OCI-LY3 (cell line): ENCODE results near the gene KDM4C.

Source experiments
- H2AFZ ChIP-seq: fragments of 200-600, 300-600 bp; shearing (Covaris generic); 2 replicates; pipeline ENCODE4 v1.6.0; 2014; ENCODE audit warnings: antibody characterized with exemption, low read depth, low read length
- H3K27ac ChIP-seq: fragments of 200-600, 300-600 bp; sonication (generic); 2 replicates; pipeline ENCODE4 v1.5.1; 2014; ENCODE audit warnings: mild to moderate bottlenecking, low read length, moderate library complexity, mixed read lengths
- H3K27me3 ChIP-seq: fragments of 200-600, 300-600 bp; sonication (generic); 2 replicates; pipeline ENCODE4 v1.6.1; 2014; ENCODE audit warnings: low read depth, low read length, mixed read lengths
- H3K36me3 ChIP-seq: fragments of 200-600, 300-600 bp; sonication (generic); replicated peaks from 2 replicates; pipeline ENCODE3; 2014; ENCODE audit warnings: low read depth, low read length, mixed read lengths
- H3K4me1 ChIP-seq: fragments of 300-600, 200-600 bp; sonication (generic); 2 replicates; pipeline ENCODE4 v1.6.1; 2014; ENCODE audit warnings: low read length, mixed read lengths
- H3K4me2 ChIP-seq: fragments of 200-600, 300-600 bp; sonication (generic); 2 replicates; pipeline ENCODE4 v1.6.1; 2014; ENCODE audit warnings: low read length, mixed read lengths
- H3K4me3 ChIP-seq: fragments of 300-600, 200-600 bp; sonication (generic); 2 replicates; pipeline ENCODE4 v1.5.1; 2014; ENCODE audit warnings: antibody characterized with exemption, mild to moderate bottlenecking, low read length, moderate library complexity
- H3K79me2 ChIP-seq: fragments of 300-600, 200-600 bp; shearing (Covaris generic); 2 replicates; pipeline ENCODE4 v1.6.1; 2014; ENCODE audit warnings: mild to moderate bottlenecking, low read length, mixed read lengths
- H3K9ac ChIP-seq: fragments of 300-600, 200-600 bp; shearing (Covaris generic); 2 replicates; pipeline ENCODE4 v1.6.0; 2014; ENCODE audit warnings: mild to moderate bottlenecking, low read length, moderate library complexity
- H3K9me3 ChIP-seq: fragments of 200-600, 300-600 bp; shearing (Covaris generic); 2 replicates; pipeline ENCODE4 v1.6.1; 2014; ENCODE audit warnings: low read length, mixed read lengths; ENCODE audit not compliant: insufficient read depth
- H4K20me1 ChIP-seq: fragments of 200-600, 300-600 bp; sonication (generic); 2 replicates; pipeline ENCODE4 v1.6.1; 2016; ENCODE audit warnings: low read length, mixed read lengths; ENCODE audit not compliant: insufficient read depth
- CTCF ChIP-seq: fragments of 200-600, 300-600 bp; sonication (generic); IDR thresholded peaks from 2 replicates; pipeline ENCODE4 v1.5.1; 2014; ENCODE audit warnings: antibody characterized with exemption, low read length, low read depth
- EZH2phosphoT487 ChIP-seq: fragments of 200-600 bp; shearing (Covaris generic); IDR thresholded peaks from 2 replicates; pipeline ENCODE4 v1.6.1; 2018; ENCODE audit warnings: antibody characterized with exemption, mixed run types, low read depth

The KDM4C gene

GRCh38 chr9:7147121-7148090 lies 389.6 kb downstream of the KDM4C start:
- TF ChIP-seq CTCF = no peak
- no peak for TF ChIP-seq EZH2phosphoT487
- H4K20me1 ChIP-seq = no peaks in the 10 kb centered on the region
- no peak overlapping the region for H3K27ac ChIP-seq
- no peak overlapping the region for H3K4me2 ChIP-seq
- no peaks in the 10 kb centered on the region for H3K27me3 ChIP-seq
- no peak overlapping the region for H3K4me3 ChIP-seq
- H3K36me3 ChIP-seq = no peaks in the 10 kb centered on the region
- no peaks in the 10 kb centered on the region for H3K9me3 ChIP-seq
- peaks cover 3% of the 10 kb centered on the region; the same call in 1 of the 2 replicates for H3K4me1 ChIP-seq
- no peak overlapping the region for H2AFZ ChIP-seq
- H3K9ac ChIP-seq = no peak overlapping the region
- H3K79me2 ChIP-seq = no peaks in the 10 kb centered on the region

GRCh38 chr9:7148243-7148765 lies 390.5 kb downstream of the KDM4C start:
- Histone ChIP-seq H3K4me2 (no peak overlapping the region), H3K36me3 (no peaks in the 10 kb centered on the region), H3K27me3 (no peaks in the 10 kb centered on the region), H4K20me1 (no peaks in the 10 kb centered on the region), H3K79me2 (no peaks in the 10 kb centered on the region), H3K9me3 (no peaks in the 10 kb centered on the region), H3K4me1 (peaks cover 3% of the 10 kb centered on the region; the same call in 1 of the 2 replicates), H3K4me3 (no peak overlapping the region), H2AFZ (no peak overlapping the region), H3K27ac (no peak overlapping the region), H3K9ac (no peak overlapping the region)
- TF ChIP-seq EZH2phosphoT487 (no peak), CTCF (no peak)

DNA sequence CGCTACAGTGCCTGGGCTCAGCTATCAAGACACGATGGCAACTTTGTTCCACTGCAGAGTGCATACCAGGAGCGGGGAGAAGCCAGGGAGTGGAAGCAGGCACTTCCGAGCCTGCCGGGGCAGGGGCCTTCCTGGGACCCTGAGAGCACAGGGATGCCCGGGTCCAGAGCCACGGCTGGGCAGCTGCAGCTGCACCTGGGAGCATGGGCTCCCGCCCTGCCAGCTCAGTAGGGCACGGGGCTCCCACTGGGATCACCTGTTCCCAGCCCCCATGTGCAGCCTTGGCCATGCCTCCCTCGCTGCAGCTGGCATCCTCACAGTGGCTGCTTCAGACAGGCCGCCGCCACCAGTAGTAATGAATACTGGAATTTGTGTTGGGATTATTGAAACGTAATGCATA lies 391.5 kb downstream of the KDM4C start:
- H3K9ac ChIP-seq = no peak overlapping the region
- no peaks in the 10 kb centered on the region for H3K79me2 ChIP-seq
- H3K9me3 ChIP-seq = no peaks in the 10 kb centered on the region
- peaks cover 3% of the 10 kb centered on the region; the same call in 1 of the 2 replicates for H3K4me1 ChIP-seq
- no peaks in the 10 kb centered on the region for H3K36me3 ChIP-seq
- no peak overlapping the region for H2AFZ ChIP-seq
- H4K20me1 ChIP-seq = no peaks in the 10 kb centered on the region
- no peaks in the 10 kb centered on the region for H3K27me3 ChIP-seq
- TF ChIP-seq CTCF (no peak), EZH2phosphoT487 (no peak)
- no peak overlapping the region for H3K4me3 ChIP-seq
- H3K27ac ChIP-seq = no peak overlapping the region
- no peak overlapping the region for H3K4me2 ChIP-seq

DNA sequence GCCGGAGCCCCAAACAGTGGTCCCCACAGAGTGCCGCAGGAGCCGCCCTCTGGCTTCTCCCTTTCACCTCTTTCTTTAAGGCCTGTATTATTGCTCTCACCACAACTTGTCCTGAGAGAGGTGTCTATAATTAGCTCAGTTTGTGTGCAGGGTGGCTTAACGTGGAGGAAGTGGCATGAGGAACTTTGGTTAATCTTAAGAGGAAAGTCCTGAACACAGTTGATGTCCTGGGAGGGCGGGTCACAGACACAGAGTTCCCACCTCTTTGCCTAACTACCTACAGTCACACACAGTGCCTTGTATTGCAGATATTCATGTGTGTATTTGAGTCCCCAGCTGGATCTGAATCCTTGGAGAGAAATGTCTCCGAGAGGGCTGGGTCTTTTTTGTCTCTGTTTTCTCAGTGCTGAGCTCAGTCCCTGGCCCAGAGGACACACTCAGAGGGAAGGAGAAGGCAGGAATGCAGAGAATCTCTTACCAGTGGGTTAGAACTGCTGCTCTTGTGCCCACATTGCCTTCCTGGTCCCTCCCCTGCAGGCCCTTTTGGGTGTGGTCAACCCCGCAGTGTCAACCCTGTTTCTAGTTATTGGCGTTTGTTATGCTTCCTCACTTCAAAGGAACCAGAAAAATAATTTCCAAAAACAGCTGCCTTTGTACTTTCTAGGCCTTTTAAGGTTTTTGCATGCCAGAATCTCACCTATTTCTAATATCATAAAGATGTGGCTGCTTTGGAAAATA lies 392.5 kb downstream of the KDM4C start:
- peaks cover 3% of the 10 kb centered on the region; the same call in 1 of the 2 replicates for H3K4me1 ChIP-seq
- no peak for TF ChIP-seq EZH2phosphoT487
- TF ChIP-seq CTCF = no peak
- H3K27me3 ChIP-seq = no peaks in the 10 kb centered on the region
- no peaks in the 10 kb centered on the region for H4K20me1 ChIP-seq
- no peaks in the 10 kb centered on the region for H3K36me3 ChIP-seq
- H3K79me2 ChIP-seq = no peaks in the 10 kb centered on the region
- H3K4me3 ChIP-seq = no peak overlapping the region
- no peak overlapping the region for H3K4me2 ChIP-seq
- H3K9ac ChIP-seq = no peak overlapping the region
- H3K9me3 ChIP-seq = no peaks in the 10 kb centered on the region
- no peak overlapping the region for H3K27ac ChIP-seq
- H2AFZ ChIP-seq = no peak overlapping the region
